Activated T-cell treated with anti-CD3 and anti-CD28 coated beads for 4 hours (primary cell): ENCODE results near the gene PHKG1.
"Not testable (repeated sequence)": the region's sequence is repeated elsewhere in the genome, so short reads cannot be mapped to it uniquely, and the experiment has no call there.

Experiments
- DNase-seq: peaks from one replicate; pipeline ENCODE4 v3.0.0-alpha.2; 2020

PHKG1 gene

GRCh38 chr7:56033671-56034432 is 58.9 kb downstream of the PHKG1 start:
- peak; percentile 61 for DNase-seq

GRCh38 chr7:56032578-56032977 is 60.2 kb downstream of the PHKG1 start:
- not testable (repeated sequence) for DNase-seq

DNA sequence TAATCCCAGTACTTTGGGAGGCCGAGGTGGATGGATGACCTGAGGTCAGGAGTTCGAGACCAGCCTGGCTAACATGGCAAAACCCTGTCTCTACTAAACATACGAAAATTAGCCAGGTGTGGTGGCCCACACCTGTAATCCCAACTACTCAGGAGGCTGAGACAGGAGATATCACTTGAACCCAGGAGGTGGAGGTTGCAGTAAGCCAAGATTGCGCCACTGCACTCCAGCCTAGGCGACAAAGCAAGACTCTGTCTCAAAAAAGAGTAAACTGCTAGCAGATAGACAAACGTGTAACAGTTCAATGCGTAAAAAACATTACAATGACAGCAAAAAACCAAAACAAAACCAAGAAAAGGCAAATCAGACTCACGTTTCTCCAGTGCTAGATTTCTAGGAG is 61.2 kb downstream of the PHKG1 start:
- DNase-seq = not testable (repeated sequence)

- no peak for DNase-seq
Observed at GRCh38 chr7:56030340-56030739, 62.4 kb downstream of the PHKG1 start.
